Panc1 (cell line): ENCODE measurements around the gene UBTF. TPM values are rescaled to one million over a fixed set of nuclear protein-coding genes. Genes with fewer than 3 reads are reported as not detected.
A peak's percentile ranks its signal among the peaks of the same experiment; 100 is the strongest.

Source experiments
- ATAC-seq: fragments of 200-7000 bp; cut with Tn5 transposase; 2 replicates; pipeline ENCODE4 v1.9.1; 2020; ENCODE audit warnings: mild to moderate bottlenecking, moderate library complexity
- BruUV-seq: library from RNA; stranded (reverse); fragments of 400-500 nt; replicated peaks from 2 replicates; lab custom pipeline; 2021; lab: Mats Ljungman, UMichigan
- CTCF ChIA-PET: fragments of 300-600 bp; sonication (Branson Sonifier 250); formaldehyde crosslinking; loops from one replicate; lab custom pipeline; 2022; ENCODE audit warnings: antibody characterized with exemption; lab: Charles Lee
- POLR2A ChIA-PET: fragments of 300-600 bp; sonication (Branson Sonifier 250); formaldehyde crosslinking; loops from one replicate; lab custom pipeline; 2022; ENCODE audit warnings: antibody characterized with exemption; lab: Charles Lee
- DNase-seq: peaks from one replicate; pipeline ENCODE4 v3.0.0-alpha.2; 2010; ENCODE audit warnings: low read depth, low spot score
- H3K27ac ChIP-seq: 2 replicates; pipeline ENCODE4 v1.5.1; 2011; ENCODE audit warnings: mild to moderate bottlenecking, low read length, inconsistent platforms
- H3K27me3 ChIP-seq: fragments of 200-500 bp; sonication (Bioruptor generic); 2 replicates; pipeline ENCODE4 v1.6.0; 2014; ENCODE audit warnings: low read length, inconsistent platforms; ENCODE audit not compliant: control insufficient read depth, insufficient read depth
- H3K36me3 ChIP-seq: fragments of 200-500 bp; sonication (Bioruptor generic); 2 replicates; pipeline ENCODE4 v1.5.1; 2014; ENCODE audit warnings: inconsistent platforms, mild to moderate bottlenecking, low read length, moderate library complexity; ENCODE audit not compliant: control insufficient read depth, insufficient read depth
- H3K4me1 ChIP-seq: 2 replicates; pipeline ENCODE4 v1.5.1; 2011; ENCODE audit warnings: inconsistent platforms, mild to moderate bottlenecking, low read length, moderate library complexity; ENCODE audit not compliant: control insufficient read depth, insufficient read depth
- H3K4me3 ChIP-seq, 2 experiments: 2 replicates each; pipeline ENCODE4 v1.5.1; 2011 to 2012; ENCODE audit warnings: low read depth in 2 of 2, low read length in 2 of 2, mild to moderate bottlenecking in 2 of 2, inconsistent platforms in 1 of 2, moderate library complexity in 1 of 2
- H3K9me3 ChIP-seq: fragments of 200-500 bp; sonication (Bioruptor generic); 2 replicates; pipeline ENCODE4 v1.5.1; 2014; ENCODE audit warnings: low read depth, mild to moderate bottlenecking, inconsistent platforms, low read length, moderate library complexity; ENCODE audit not compliant: control insufficient read depth, insufficient read depth
- POLR2AphosphoS5 ChIP-seq: IDR thresholded peaks from 2 replicates; pipeline ENCODE4 v1.6.1; 2012; ENCODE audit warnings: mild to moderate bottlenecking, low read depth, low read length, moderate library complexity
- SIN3A ChIP-seq: IDR thresholded peaks from 2 replicates; pipeline ENCODE4 v1.6.1; 2012; ENCODE audit warnings: low read depth, mild to moderate bottlenecking, low read length, moderate library complexity, borderline replicate concordance; ENCODE audit not compliant: insufficient read depth
- TCF7L2 ChIP-seq: IDR thresholded peaks from 2 replicates; pipeline ENCODE4 v1.6.1; 2011; ENCODE audit warnings: mild to moderate bottlenecking, low read depth, low read length, inconsistent platforms
- in situ Hi-C: cut with HindIII; loops from 2 replicates; pipeline ENCODE4 v1.10.0; 2016; ENCODE audit warnings: low sequenced_read_pairs, low pct_unique_long_range_greater_than_20kb
- intact Hi-C: fragments of 100-400 bp; cut with micrococcal nuclease; formaldehyde crosslinking; loops from one replicate; pipeline ENCODE4 v1.10.0; 2022; ENCODE audit not compliant: unreplicated experiment
- total RNA-seq: library from RNA; stranded (reverse); gene quantifications from one replicate; pipeline ENCODE4 v1.2.1, GENCODE V29; 2021; ENCODE audit not compliant: unreplicated experiment
- TF ChIP-seq, protein P1 (sequence below): fragments of 450-650 bp; IDR thresholded peaks from 2 replicates; pipeline ENCODE4 v1.5.1; 2017; ENCODE audit warnings: mild to moderate bottlenecking
- TF ChIP-seq, protein P2 (sequence below), 2 experiments: IDR thresholded peaks; 2 replicates each; pipeline ENCODE4 v1.6.1; 2011 to 2012; ENCODE audit warnings: low read depth in 2 of 2, control low read depth in 1 of 2, low read length in 1 of 2, mild to moderate bottlenecking in 1 of 2, moderate library complexity in 1 of 2; ENCODE audit not compliant: insufficient read depth in 1 of 2

The UBTF gene
- total RNA-seq, 1 experiment from 2014 or later = 116 TPM

DNA sequence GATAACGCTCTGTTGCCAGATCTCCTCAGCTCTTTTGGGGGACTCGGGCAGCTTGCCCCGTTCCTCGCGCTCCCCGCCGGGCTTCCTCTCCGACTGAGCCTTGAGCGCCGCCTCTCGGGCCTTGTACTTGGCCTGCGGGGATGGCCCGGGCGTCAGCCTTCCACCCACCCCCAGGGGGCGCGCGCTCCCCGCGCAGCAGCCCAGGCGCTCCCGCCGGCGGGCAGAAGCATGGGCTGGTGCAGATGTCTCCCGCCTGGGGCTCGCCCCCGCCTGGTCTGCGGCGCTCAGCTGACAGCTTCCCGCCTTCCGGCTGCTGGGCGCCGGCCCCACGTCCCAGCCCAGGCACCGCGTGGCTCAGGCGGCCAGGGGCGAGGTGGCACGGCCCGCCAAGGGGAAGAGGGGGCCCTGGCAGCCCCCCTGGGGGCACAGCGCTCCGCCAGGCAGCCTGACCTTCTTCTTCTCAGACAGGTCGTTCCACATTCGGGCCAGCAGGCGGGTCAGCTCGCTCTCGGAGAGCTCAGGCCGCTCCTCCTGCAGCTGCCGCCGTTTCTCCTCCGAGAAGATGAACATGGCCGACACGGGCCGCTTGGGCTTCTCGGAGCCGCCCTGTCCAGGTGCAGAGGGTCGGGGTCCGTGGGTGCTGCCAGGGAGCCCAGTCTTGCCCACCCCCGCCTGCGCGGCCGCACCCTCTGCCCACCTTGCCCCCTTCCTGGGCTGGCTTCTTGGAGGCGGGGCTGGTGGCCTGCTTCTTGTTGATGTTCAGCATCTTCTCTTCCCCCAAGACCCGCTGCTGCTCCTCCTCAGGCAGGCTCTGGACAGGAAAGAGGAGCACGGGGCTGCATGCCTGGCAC, 8.9 kb downstream of the UBTF start:
- intact Hi-C loops = no loop called here
- POLR2A ChIA-PET = interaction anchor here (0.7 kb wide), 1 partner anchor 122 kb away, joined by 3 read pairs; no protein-coding TSS in a partner anchor

DNA sequence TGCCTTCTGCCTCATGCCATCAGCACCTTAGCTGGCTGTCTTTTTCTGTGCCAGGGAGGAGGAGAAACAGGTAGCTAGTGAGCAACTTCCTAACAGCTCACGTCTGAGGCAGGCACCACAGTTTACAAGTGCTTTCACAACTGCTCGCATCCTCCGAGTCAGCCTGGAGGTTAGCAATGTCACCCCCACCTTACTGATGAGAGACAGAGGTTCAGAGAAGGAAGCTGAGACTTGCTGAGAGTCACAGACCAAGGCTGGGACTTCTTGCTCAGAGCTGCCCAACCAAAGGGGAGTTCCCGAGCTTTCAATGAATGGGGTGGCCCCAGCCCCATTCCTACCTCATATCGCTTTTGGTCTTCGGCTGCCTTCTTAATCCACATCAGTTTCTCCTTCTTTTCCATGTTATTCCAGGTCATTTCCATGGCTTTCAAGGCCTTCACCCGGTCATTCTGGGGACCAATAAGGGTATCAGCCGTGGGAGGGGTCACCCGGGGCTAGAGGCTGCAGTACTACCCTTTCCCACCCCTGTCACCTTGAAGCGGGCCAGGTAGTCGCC, 9.6 kb downstream of the UBTF start:
- H3K27ac ChIP-seq = no peak overlapping the region; the same call in 1 of the 2 replicates
- TSS peak; percentile 17 for BruUV-seq

More for the DNA sequence above, 8.9 kb downstream of the UBTF start:
- Histone ChIP-seq H3K9me3 (no peaks in the 10 kb centered on the region), H3K27me3 (no peaks in the 10 kb centered on the region), H3K27ac (no peak overlapping the region), H3K4me1 (peaks cover 11% of the 10 kb centered on the region), H3K4me3 (no peak overlapping the region), H3K36me3 (0 out of 2 replicates have a peak, but pooled peaks cover 4% of the 10 kb centered on the region)
- no TSS peak for BruUV-seq
- in situ Hi-C loops = no loop called here
- CTCF ChIA-PET = no interaction called here
- DNase-seq (no peak), ATAC-seq (peak; percentile 84)
- TF ChIP-seq TCF7L2 (no peak), SIN3A (0 out of 2 replicates have a peak, but pooled peaks have one; percentile 55)
- TF ChIP-seq, protein P1, sequence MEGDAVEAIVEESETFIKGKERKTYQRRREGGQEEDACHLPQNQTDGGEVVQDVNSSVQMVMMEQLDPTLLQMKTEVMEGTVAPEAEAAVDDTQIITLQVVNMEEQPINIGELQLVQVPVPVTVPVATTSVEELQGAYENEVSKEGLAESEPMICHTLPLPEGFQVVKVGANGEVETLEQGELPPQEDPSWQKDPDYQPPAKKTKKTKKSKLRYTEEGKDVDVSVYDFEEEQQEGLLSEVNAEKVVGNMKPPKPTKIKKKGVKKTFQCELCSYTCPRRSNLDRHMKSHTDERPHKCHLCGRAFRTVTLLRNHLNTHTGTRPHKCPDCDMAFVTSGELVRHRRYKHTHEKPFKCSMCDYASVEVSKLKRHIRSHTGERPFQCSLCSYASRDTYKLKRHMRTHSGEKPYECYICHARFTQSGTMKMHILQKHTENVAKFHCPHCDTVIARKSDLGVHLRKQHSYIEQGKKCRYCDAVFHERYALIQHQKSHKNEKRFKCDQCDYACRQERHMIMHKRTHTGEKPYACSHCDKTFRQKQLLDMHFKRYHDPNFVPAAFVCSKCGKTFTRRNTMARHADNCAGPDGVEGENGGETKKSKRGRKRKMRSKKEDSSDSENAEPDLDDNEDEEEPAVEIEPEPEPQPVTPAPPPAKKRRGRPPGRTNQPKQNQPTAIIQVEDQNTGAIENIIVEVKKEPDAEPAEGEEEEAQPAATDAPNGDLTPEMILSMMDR = peak; percentile 97

More for the DNA sequence above, 9.6 kb downstream of the UBTF start:
- DNase-seq (no peak), ATAC-seq (no peak)
- no peaks in the 10 kb centered on the region for H3K9me3 ChIP-seq
- intact Hi-C loops = no loop called here
- TF ChIP-seq, protein P2, sequence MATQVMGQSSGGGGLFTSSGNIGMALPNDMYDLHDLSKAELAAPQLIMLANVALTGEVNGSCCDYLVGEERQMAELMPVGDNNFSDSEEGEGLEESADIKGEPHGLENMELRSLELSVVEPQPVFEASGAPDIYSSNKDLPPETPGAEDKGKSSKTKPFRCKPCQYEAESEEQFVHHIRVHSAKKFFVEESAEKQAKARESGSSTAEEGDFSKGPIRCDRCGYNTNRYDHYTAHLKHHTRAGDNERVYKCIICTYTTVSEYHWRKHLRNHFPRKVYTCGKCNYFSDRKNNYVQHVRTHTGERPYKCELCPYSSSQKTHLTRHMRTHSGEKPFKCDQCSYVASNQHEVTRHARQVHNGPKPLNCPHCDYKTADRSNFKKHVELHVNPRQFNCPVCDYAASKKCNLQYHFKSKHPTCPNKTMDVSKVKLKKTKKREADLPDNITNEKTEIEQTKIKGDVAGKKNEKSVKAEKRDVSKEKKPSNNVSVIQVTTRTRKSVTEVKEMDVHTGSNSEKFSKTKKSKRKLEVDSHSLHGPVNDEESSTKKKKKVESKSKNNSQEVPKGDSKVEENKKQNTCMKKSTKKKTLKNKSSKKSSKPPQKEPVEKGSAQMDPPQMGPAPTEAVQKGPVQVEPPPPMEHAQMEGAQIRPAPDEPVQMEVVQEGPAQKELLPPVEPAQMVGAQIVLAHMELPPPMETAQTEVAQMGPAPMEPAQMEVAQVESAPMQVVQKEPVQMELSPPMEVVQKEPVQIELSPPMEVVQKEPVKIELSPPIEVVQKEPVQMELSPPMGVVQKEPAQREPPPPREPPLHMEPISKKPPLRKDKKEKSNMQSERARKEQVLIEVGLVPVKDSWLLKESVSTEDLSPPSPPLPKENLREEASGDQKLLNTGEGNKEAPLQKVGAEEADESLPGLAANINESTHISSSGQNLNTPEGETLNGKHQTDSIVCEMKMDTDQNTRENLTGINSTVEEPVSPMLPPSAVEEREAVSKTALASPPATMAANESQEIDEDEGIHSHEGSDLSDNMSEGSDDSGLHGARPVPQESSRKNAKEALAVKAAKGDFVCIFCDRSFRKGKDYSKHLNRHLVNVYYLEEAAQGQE (IDR thresholded peaks at IDR 0.05; ENCODE audit: insufficient read depth in 1 of 2, low read depth in 2 of 2, low read length in 1 of 2) = no peak
- TF ChIP-seq SIN3A (no peak), POLR2AphosphoS5 (no peak), TCF7L2 (no peak)
- TF ChIP-seq, protein P1 = no peak
- H3K4me3 ChIP-seq = no peak overlapping the region
- POLR2A ChIA-PET = interaction anchor here (0.5 to 0.7 kb wide), 2 partner anchors 108 to 123 kb away, joined by 3 to 4 read pairs; no protein-coding TSS in a partner anchor
- H3K36me3 ChIP-seq = 0 out of 2 replicates have a peak, but pooled peaks cover 2% of the 10 kb centered on the region
- no peaks in the 10 kb centered on the region for H3K27me3 ChIP-seq
- H3K4me1 ChIP-seq = peaks cover 16% of the 10 kb centered on the region
- CTCF ChIA-PET = no interaction called here
- in situ Hi-C loops = no loop called here
